Subcutaneous adipose tissue (tissue), 4 donors: ENCODE data around the gene CFAP74. TPM values are rescaled to one million over a fixed set of nuclear protein-coding genes. Genes with fewer than 3 reads are reported as not detected.

ENCODE experiments used
- CTCF ChIP-seq: fragments of 450-650 bp; IDR thresholded peaks from one replicate; pipeline ENCODE4 v1.5.1; 2016; ENCODE audit warnings: low read depth, mild to moderate bottlenecking, control low read depth, antibody characterized with exemption, moderate library complexity
- total RNA-seq, 4 donors: library from RNA; depleted of rRNA; stranded (reverse); fragments of >200 nt; gene quantifications; one replicate each; pipeline ENCODE4 v1.1.0, GENCODE V29; 2016

The CFAP74 gene
- total RNA-seq, 4 donors from 2014 or later: 0.16 TPM; not detected in 3

GRCh38 chr1:1917304-1917976 lies 86.1 kb downstream of the CFAP74 start:
- TF ChIP-seq CTCF: no peak

GRCh38 chr1:1916851-1917251 lies 86.7 kb downstream of the CFAP74 start:
- TF ChIP-seq CTCF: no peak

DNA sequence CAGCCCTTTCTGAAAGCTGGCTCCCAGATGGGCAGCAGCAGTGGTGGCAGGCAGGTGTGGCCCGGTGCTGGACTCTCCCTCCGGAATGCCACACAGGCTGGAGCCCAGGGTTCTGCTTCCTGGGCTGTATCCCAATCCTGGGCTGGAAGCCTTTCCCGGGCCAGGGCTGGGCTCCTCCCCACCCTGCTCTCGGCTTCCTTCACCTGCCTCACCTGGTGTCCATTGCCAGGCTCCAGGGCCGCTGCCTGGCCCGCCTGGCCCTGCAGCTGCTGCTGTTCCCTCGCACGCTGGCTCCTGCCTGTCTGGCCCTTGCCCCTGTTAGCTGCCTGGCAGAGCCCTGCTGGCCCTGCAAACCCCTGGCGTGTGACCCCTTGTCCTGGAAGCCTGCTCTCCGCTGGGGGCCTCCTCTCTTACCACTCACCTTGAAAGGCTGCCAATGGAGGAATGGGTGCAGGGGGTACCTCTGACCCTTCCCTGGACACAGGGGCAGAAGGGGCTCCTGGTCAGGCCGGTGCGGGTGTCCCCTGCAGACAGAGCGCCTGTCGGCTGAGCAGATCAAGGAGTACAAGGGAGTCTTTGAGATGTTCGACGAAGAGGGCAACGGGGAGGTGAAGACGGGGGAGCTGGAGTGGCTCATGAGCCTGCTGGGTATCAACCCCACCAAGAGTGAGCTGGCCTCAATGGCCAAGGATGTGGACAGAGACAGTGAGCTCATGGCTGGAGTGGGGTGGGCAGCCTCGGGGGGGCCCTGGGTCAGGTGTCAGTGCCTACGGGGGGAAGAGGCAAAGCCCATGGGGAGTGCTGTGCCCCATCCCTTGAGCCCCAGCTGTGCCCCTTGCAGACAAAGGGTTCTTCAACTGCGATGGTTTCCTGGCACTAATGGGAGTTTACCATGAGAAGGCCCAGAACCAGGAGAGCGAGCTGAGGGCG lies 87.4 kb downstream of the CFAP74 start:
- TF ChIP-seq CTCF: no peak

DNA sequence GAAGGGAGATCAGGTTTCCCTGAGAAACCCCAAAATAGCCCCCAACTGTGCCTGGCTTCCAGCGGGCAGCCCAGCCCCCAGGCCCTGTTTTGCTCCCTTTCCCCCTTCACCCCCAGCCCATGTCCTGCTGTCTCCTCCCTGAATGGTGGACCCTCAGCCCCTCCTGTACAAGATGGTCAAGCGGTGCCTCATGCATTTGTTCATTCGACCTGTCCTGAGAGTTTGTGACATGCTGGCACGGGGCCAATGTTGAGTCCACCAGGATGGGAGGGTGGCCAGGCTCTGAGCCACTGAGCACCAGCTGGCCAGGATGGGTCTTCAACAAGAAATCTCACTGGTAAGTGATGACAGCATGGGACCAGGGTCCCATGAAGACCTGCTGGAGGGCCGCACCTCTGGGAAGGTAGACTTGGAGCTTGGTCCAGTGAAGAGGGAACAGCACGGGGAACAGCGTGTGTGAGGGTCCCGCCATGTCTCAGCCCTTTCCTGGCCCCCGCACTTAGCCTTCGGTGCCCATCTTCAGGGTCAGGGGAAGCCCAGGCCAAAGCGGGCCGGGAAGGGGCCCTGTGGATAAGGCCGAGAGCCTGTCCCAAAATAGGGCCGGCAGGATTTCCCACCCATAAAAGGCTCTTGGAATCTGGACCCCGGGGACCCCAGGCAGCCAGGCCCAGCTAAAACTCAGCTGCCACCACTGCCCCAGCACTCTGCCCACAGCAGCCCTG lies 88.5 kb downstream of the CFAP74 start, which contains the start of gene CALML6:
CALML6 (plus strand) TSS at position 290 of the 722 bp plus-strand sequence; CDS start at position 311, 21 bp downstream.
- TF ChIP-seq CTCF: no peak

DNA sequence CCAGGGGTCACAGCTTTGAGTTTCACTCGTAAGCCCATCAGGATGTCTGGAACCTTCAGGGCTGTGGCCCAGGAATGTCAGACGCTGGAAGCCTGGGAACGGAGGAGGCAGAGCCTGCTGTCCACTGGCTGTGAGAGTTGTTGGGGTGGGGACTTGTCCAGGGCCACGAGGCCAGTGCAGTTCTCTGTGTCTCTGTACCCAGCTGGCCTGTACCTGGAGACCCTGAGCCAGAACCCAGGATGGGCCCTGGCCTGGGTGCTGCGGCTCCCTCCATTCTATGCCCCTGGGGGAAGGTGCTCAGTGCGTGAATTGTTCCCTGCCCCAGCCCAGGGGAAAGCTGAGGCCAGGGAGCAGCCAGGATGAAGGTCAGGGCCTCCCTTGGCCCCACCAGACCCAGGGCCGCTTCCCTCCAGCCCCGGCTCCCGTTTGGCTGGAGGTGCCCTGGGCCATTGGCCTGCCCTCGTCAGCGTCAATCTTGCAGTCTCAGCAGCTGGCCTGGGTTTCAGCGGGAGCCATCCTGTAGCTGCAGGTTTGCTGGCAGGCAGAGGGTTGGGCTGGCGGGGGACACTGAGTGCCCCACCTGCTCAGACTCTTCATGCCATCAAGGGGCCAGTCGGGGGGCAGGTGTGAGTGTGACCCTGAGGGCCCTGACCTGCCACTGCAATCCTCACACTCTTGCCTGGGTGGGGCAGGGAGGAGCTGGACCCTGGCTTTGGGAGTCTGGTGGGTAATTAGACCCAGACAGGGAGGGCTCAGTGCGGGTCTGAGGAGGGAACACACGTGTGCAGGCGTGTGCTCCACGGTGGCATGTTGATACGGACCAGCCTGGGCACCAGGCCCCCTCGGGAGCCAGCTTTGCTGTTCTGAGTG lies 89.2 kb downstream of the CFAP74 start:
- TF ChIP-seq CTCF: no peak

DNA sequence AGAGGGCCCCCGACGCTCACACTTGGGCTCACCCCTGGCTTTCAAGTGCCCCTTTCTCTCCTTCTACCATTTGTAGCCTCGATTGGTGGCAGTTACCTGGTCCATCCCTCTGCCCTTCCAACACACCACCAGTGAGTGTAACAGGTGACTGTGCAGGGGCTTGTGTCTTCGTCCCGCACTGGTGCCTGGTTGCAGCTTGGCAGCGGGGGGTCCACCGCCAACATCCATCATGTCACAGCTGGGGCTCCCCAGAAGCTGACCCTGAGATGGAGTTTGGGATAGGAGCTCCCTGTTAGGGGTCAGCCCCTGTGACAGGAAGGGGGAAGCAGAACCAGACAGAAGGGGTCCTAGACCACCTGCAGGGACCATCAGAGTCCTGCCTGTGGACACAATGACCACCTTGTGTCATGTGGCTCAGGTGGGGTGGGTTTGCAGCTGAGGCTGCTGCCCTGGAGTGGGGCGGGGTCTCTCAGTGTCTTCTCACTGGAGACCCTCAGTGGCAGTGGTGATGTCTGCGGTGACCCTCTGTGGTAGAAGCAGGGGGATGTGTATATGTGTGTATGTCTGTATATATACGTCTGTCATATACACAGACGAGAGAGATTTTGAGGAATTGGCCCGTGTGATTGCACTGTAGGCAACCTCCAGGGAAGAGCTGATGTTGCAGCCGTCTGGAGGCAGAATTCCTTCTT lies 92.1 kb downstream of the CFAP74 start:
- no peak for TF ChIP-seq CTCF
